H54 (cell line): ENCODE measurements around the gene SRC.

ENCODE experiments used
- DNase-seq: peaks from one replicate; pipeline ENCODE4 v3.0.0; 2011; ENCODE audit warnings: low spot score, mixed read lengths; ENCODE audit not compliant: insufficient read length
- FAIRE-seq: peaks from 3 replicates; lab custom pipeline; 2011; peaks lifted over from hg19 to GRCh38; lab: Jason Lieb, UNC
- POLR2A ChIP-seq: IDR thresholded peaks from 2 replicates; pipeline ENCODE4 v1.6.1; 2011; ENCODE audit warnings: low read depth, mild to moderate bottlenecking, low read length

Gene SRC

DNA sequence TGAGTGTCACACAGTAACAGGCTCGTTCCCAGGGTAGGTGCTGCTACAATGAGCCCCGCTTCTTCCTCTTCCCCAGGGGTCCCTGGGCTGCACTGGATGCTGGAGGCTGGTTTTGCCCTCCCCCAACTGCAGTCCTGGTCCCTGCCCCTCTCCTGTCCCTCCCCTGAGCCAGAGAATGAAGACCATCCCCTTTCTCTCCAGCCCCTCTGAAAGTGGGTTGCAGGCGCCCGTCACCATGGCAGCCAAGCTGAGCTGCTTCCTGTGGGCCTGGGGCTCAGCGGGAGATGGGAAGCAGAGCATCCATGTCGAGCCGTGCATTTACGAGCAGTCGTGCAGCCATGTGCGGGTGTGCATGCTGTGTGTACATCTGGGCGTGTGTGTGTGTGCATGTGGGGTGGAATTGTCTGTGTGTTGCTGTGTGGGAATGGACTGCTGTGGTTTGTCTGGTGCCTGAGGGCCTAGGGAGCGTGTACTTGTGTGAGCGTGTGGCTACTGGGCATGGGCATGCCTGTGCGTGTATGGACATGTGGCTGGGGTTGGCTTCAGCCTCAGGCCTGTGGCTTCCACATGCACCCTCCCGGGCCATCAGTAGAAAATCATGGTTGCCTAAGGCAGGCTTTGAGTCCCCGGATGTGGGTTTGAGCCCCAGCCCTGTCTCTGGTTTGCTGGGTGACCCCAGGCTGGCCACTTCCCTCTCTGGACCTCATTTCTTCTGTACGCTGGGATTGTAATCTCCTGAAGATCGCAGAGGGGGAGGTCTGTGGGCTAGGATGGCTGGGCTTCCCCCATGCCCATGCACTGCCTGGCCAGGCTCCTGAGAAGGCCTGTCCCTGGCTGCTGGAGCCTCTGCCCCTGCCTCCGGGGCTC lies 48.8 kb downstream of the SRC start:
- no peak for DNase-seq
- FAIRE-seq = no peak
- TF ChIP-seq POLR2A = no peak

DNA sequence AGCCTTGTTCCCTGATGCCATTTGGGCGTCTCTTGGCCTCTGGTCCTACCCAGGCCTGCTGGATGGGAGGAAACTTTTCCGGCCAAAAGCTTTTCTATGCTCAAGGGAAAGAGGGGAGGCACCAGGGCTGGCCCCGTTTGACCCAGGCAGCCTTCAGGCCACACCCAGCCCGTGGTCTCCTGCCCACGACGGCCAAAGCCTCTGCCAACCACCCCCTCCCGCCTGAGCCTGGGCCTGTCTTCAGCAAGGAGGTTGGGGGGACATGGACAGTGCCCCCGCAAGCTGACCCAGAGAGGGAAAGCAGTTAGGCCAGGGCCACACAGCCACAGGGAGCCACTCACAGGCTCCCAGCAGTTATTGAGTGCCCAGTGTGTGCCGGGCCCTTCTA lies 49.5 kb downstream of the SRC start:
- FAIRE-seq (no peak), DNase-seq (no peak)
- TF ChIP-seq POLR2A = no peak

DNA sequence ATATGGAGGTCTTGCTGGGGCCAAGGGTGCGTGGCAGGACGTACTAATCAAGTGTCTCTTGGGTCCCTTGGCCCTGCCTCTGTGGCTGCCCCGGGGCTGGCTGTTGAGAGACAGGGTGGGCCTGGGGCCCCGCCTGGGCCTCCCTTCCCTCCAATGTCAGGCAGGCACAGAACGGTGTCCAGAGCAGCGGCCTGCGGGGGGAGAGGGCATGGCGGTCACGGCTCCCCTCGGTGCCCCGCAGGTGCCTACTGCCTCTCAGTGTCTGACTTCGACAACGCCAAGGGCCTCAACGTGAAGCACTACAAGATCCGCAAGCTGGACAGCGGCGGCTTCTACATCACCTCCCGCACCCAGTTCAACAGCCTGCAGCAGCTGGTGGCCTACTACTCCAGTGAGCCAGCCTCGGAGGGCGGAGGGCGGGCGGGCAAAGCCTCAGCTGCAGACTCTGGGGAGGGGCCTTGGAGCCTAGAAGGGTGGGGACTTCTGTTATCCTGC lies 50.0 kb downstream of the SRC start:
- no peak for FAIRE-seq
- DNase-seq = no peak
- TF ChIP-seq POLR2A = no peak

DNA sequence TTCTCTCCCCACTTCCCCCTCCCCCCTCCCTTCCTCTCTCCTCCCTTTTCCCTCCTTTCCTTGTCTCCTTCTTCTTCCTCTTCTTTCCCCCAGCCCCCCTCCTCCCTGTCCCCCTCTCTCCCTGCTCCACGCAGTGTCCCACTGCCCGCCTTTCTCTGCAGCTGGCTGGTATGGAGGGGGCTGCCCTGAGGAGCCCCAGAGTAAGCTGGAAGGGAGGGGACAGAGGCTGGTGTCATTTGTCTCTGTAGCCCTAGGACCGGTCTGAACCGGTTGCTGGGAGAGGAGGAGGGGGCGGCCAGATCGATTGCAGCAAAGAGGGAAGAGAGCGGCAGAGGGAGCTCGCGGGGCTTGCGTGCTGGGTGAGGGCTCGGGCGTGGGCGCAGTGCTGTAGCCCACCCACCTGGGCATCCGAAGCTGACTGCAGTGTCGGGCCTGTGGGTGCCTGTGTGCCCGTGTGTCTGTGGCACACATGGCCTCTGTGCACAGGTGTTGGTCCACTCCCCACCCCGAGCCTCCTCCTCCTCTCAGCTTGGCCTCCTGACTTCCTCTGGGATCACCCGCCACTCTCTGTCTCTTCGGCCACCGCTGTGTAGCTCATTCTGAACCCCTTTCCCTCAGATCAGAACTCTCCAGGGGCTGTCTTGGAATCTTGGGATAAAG lies 50.6 kb downstream of the SRC start:
- TF ChIP-seq POLR2A = no peak
- DNase-seq (no peak), FAIRE-seq (no peak)

DNA sequence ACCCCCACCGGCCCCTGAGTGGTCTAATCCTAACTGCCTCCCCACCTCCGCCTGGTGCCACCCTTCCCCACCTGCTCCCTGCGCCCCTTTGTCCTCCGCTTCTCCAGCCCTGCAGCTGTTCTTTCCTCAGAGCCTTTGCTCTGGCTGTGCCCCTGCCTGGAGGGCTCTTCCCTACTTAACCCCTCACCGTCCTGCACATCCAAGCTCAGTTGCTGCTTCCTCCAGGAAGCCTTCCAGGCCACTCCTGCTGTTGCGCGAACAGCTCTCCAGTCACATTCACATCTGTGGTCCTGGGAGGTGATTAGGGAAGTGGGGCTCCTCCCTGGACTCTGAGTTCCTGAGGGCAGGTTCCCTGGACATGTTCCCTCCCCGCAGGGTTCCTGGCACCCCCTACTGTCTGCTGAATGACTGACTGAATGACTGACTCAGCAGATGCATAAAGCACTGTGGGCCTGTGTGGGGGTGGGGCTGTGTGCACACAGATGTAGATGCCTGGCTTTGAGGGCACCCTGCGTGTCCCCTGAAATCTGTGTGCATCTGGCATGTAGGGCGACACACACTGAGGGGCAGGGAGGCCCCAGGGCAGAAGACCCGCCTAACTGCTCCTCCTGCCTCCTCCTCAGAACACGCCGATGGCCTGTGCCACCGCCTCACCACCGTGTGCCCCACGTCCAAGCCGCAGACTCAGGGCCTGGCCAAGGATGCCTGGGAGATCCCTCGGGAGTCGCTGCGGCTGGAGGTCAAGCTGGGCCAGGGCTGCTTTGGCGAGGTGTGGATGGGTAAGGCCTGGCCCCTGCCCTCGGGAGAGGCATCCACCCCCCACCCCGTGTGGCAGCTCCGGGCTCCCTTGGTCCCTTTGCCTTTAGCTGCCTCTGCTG lies 51.4 kb downstream of the SRC start:
- FAIRE-seq (no peak), DNase-seq (peak; percentile 76)
- TF ChIP-seq POLR2A = no peak

DNA sequence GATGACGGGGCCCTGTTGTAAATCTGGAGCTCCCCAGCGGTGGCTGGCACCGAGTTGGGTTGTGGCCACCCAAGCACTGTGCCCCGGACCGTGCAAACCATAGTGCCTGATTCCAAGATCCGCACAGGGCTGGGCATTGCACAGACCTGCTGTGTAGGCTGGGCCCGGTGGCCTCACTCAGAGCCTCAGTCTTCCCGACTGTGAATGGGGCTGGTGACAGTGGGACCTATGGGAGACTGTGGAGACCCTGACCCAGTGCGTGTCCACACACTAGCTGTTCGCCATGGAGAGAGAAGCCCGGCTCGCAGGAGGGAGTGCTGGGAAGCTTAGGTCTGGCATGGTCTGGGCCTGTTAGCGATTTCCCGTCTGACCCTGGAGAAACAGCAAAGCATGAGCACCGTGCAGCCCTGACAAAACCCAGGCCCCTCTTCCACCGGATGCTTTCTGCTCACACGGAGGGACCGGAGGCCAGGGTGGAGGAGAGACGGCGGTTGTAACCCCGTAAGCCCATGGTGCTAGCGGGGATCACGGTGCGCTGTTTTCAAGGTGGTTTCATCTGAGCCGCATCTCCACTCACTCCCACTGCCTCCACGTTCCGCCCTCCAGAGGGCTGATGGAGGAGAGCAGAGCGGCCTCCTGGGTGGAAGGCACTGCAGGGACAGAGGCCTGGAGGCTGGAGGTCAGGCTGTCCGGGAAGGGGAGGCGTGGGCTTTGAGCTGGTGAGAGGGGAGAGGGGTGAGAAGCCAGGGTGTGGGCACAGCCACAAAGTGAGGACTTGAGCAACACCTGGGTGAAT lies 52.2 kb downstream of the SRC start:
- DNase-seq (no peak), FAIRE-seq (no peak)
- no peak for TF ChIP-seq POLR2A

DNA sequence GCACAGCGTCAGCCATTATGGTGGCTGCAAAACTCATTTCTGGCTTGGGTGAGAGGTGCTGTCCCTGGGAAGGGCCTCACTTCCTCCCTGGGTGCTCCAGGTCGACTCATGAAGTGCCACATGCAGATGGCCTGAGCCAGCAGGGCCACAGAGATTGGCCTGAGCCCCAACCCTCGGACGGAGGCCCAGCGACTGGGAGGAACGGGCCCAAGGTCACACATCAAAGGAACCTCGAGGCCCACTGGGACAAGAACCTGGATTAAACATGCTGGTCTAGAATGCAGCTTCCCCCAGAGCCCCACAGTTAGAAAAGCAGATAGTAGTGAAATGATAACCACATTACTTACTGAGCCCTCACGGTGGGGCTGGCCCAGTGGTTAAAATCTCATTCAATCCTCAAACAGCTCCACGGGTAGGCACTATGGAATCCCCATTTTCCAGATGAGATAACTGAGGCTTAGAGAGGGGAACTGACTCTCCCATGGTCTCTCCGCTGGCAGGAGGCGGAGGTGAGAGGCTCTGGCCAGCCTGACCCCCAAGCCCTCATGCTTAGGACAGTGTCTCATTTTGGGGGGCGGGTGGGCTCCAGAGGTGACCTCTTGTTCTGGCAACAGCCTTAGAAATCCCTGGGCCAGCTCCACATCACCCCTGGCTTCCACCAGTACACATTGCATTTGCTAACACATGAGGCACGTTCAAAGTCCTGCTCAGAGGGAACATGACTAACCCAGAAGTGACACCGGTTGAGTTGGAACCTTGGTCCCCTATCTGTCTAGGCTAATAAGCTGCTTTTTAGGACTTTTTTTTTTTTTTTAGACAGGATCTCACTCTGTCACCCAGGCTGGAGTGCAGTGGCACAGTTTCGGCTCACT lies 53.0 kb downstream of the SRC start:
- no peak for TF ChIP-seq POLR2A
- DNase-seq (no peak), FAIRE-seq (no peak)

DNA sequence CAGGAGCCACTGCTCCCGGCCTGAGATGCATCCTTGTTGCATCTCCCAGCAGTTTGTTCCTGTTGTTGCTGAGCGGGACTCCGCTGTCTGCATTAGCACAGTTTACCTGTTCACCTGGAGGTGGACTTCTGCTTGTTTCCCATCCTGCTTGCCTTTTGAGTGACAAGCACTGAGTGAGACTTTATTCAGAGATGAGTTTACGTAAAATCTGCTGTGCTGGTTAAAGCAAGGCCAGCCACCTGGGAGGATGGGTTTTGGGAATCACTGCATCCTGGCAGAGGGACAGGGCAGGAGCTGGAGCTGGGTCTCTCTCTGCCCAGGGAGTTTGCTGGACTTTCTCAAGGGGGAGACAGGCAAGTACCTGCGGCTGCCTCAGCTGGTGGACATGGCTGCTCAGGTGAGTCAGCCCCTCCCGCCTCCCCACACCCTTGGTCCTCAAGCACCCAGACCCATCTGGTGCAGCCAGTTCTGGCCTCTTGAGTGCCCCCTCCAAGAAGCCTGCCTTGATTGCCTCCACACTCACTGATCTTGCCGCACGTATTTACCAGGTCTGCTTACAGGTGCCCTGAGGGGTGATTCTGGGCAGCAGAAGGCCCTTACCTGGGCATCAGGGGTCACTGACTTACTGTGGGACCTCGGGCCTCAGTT lies 55.5 kb downstream of the SRC start:
- no peak for TF ChIP-seq POLR2A
- no peak for DNase-seq
- FAIRE-seq = no peak

DNA sequence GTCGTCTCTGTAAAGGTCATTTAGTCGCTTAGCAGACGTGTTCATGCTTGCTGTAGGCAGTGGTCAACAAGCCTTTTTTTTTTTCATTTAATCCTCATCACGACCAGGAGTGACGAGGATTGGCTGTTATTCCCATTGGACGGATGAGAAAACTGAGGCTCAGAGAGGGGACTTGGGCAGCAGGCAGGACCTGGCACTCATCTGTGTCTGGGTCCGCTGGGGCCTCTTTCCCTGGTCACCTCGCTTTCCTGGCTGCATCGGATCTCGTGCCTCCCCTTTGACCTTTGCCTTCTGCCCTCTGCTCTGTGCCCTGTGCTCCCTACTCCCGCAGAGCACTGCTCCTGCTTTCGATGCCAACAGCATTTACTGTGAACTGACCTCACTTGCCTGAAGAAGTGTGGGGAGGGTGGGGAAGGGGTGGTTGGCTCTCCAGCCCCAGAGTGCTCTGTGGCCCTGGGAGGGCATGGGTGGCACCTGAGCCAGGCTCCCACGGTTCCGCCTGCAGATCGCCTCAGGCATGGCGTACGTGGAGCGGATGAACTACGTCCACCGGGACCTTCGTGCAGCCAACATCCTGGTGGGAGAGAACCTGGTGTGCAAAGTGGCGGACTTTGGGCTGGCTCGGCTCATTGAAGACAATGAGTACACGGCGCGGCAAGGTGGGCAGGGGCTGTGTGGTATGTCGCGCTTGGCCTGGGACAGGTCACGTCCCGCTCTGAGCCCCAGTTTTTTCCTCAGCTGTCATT lies 56.2 kb downstream of the SRC start:
- DNase-seq (no peak), FAIRE-seq (no peak)
- no peak for TF ChIP-seq POLR2A

DNA sequence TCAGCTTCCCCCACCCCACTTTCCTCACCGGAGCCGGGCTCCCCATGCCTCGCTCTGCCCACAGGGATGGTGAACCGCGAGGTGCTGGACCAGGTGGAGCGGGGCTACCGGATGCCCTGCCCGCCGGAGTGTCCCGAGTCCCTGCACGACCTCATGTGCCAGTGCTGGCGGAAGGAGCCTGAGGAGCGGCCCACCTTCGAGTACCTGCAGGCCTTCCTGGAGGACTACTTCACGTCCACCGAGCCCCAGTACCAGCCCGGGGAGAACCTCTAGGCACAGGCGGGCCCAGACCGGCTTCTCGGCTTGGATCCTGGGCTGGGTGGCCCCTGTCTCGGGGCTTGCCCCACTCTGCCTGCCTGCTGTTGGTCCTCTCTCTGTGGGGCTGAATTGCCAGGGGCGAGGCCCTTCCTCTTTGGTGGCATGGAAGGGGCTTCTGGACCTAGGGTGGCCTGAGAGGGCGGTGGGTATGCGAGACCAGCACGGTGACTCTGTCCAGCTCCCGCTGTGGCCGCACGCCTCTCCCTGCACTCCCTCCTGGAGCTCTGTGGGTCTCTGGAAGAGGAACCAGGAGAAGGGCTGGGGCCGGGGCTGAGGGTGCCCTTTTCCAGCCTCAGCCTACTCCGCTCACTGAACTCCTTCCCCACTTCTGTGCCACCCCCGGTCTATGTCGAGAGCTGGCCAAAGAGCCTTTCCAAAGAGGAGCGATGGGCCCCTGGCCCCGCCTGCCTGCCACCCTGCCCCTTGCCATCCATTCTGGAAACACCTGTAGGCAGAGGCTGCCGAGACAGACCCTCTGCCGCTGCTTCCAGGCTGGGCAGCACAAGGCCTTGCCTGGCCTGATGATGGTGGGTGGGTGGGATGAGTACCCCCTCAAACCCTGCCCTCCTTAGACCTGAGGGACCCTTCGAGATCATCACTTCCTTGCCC lies 57.4 kb downstream of the SRC start:
- DNase-seq (no peak), FAIRE-seq (no peak)
- TF ChIP-seq POLR2A = no peak
